Measurements from ENCODE around the gene SP6.

Gene SP6

GRCh38 chr17:47889734-47890529 lies 39.0 kb upstream of the SP6 start:
- Histone ChIP-seq H3K9me3 (ENCODE audit: control insufficient read depth, insufficient read depth, low read length) (no peaks in the 10 kb centered on the region), H3K36me3 (ENCODE audit: control insufficient read depth, insufficient read depth, low read length) (no peaks in the 10 kb centered on the region), H3K4me3 (ENCODE audit: low read depth, low read length) (no peak overlapping the region), H3K9ac (ENCODE audit: low read depth, low read length) (no peak overlapping the region), H3K27me3 (ENCODE audit: control insufficient read depth, insufficient read depth, low read length) (no peaks in the 10 kb centered on the region), H3K27ac (ENCODE audit: low read depth, low read length) (no peak overlapping the region), H3K4me1 (ENCODE audit: control insufficient read depth, insufficient read depth, low read length) (peaks cover 10% of the 10 kb centered on the region)

DNA sequence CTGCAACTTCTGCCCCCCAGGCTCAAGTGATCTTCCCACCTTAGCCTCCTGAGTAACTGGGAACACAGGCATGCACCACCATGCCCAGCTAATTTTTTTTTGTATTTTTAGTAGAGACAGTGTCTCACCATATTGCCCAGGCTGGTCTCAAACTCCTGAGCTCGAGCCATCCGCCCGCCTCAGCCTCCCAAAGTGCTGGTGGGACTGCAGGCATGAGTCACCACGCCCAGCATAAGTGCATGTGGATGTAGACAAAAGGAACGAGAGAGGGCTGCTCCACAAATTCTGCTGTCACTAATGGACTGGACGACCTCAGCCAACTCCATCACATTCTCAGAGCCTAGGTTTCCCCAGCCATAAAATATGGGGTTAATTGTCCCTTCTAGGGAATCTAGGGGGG lies 37.3 kb upstream of the SP6 start:
- H3K27ac ChIP-seq (ENCODE audit: low read depth, low read length), result no peak overlapping the region
- H3K9ac ChIP-seq (ENCODE audit: low read depth, low read length), result no peak overlapping the region
- H3K36me3 ChIP-seq (ENCODE audit: control insufficient read depth, insufficient read depth, low read length), result no peaks in the 10 kb centered on the region
- no peak overlapping the region for H3K4me3 ChIP-seq (ENCODE audit: low read depth, low read length)
- H3K4me1 ChIP-seq (ENCODE audit: control insufficient read depth, insufficient read depth, low read length), result peaks cover 9% of the 10 kb centered on the region
- H3K27me3 ChIP-seq (ENCODE audit: control insufficient read depth, insufficient read depth, low read length), result no peaks in the 10 kb centered on the region
- no peaks in the 10 kb centered on the region for H3K9me3 ChIP-seq (ENCODE audit: control insufficient read depth, insufficient read depth, low read length)

- Histone ChIP-seq H3K4me1 (ENCODE audit: control insufficient read depth, insufficient read depth, low read length) (peaks cover 9% of the 10 kb centered on the region), H3K9me3 (ENCODE audit: control insufficient read depth, insufficient read depth, low read length) (no peaks in the 10 kb centered on the region), H3K9ac (ENCODE audit: low read depth, low read length) (no peak overlapping the region), H3K27me3 (ENCODE audit: control insufficient read depth, insufficient read depth, low read length) (peaks cover 4% of the 10 kb centered on the region; the same call in 1 of the 2 replicates), H3K27ac (ENCODE audit: low read depth, low read length) (no peak overlapping the region), H3K4me3 (ENCODE audit: low read depth, low read length) (no peak overlapping the region), H3K36me3 (ENCODE audit: control insufficient read depth, insufficient read depth, low read length) (no peaks in the 10 kb centered on the region)
Observed at GRCh38 chr17:47884905-47885730, 34.2 kb upstream of the SP6 start.

- Histone ChIP-seq H3K27me3 (ENCODE audit: control insufficient read depth, insufficient read depth, low read length) (peaks cover 4% of the 10 kb centered on the region; the same call in 1 of the 2 replicates), H3K4me1 (ENCODE audit: control insufficient read depth, insufficient read depth, low read length) (peaks cover 9% of the 10 kb centered on the region), H3K9me3 (ENCODE audit: control insufficient read depth, insufficient read depth, low read length) (no peaks in the 10 kb centered on the region), H3K9ac (ENCODE audit: low read depth, low read length) (no peak overlapping the region), H3K27ac (ENCODE audit: low read depth, low read length) (no peak overlapping the region), H3K36me3 (ENCODE audit: control insufficient read depth, insufficient read depth, low read length) (no peaks in the 10 kb centered on the region), H3K4me3 (ENCODE audit: low read depth, low read length) (no peak overlapping the region)
Observed at GRCh38 chr17:47884427-47884740, 33.4 kb upstream of the SP6 start.

- no peaks in the 10 kb centered on the region for H3K9me3 ChIP-seq (ENCODE audit: control insufficient read depth, insufficient read depth, low read length)
- no peak overlapping the region for H3K9ac ChIP-seq (ENCODE audit: low read depth, low read length)
- H3K36me3 ChIP-seq (ENCODE audit: control insufficient read depth, insufficient read depth, low read length), result no peaks in the 10 kb centered on the region
- H3K4me3 ChIP-seq (ENCODE audit: low read depth, low read length), result no peak overlapping the region
- no peak overlapping the region for H3K27ac ChIP-seq (ENCODE audit: low read depth, low read length)
- peaks cover 10% of the 10 kb centered on the region for H3K4me1 ChIP-seq (ENCODE audit: control insufficient read depth, insufficient read depth, low read length)
- peaks cover 4% of the 10 kb centered on the region; the same call in 1 of the 2 replicates for H3K27me3 ChIP-seq (ENCODE audit: control insufficient read depth, insufficient read depth, low read length)
Observed at GRCh38 chr17:47883589-47884426, 32.8 kb upstream of the SP6 start.

GRCh38 chr17:47882695-47883588 lies 32.0 kb upstream of the SP6 start:
- Histone ChIP-seq H3K9me3 (ENCODE audit: control insufficient read depth, insufficient read depth, low read length) (no peaks in the 10 kb centered on the region), H3K4me1 (ENCODE audit: control insufficient read depth, insufficient read depth, low read length) (peaks cover 18% of the 10 kb centered on the region), H3K9ac (ENCODE audit: low read depth, low read length) (no peak overlapping the region), H3K36me3 (ENCODE audit: control insufficient read depth, insufficient read depth, low read length) (no peaks in the 10 kb centered on the region), H3K27me3 (ENCODE audit: control insufficient read depth, insufficient read depth, low read length) (peaks cover 4% of the 10 kb centered on the region; the same call in 1 of the 2 replicates), H3K27ac (ENCODE audit: low read depth, low read length) (no peak overlapping the region), H3K4me3 (ENCODE audit: low read depth, low read length) (no peak overlapping the region)

DNA sequence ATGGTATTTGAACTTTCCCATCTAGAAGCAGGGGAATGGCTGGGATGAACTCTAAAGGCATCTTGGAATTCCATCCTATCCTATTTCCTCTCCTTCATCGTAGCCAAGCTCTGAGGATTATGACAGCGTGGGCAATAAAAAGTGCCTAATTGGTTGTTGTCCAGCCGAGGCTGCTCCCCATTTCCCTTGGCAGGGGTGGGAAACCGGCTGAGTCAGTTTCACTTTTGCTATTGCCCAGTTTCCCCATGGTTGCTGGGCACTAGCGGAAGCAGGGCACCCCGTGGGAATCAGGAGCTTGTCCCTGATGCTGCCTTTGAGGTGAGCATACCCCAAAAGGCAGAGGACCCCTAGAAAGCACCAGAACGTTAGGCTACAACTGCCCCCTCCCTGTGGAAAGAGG lies 31.3 kb upstream of the SP6 start:
- H3K4me1 ChIP-seq (ENCODE audit: control insufficient read depth, insufficient read depth, low read length), result peaks cover 23% of the 10 kb centered on the region
- no peak overlapping the region for H3K27ac ChIP-seq (ENCODE audit: low read depth, low read length)
- H3K36me3 ChIP-seq (ENCODE audit: control insufficient read depth, insufficient read depth, low read length), result no peaks in the 10 kb centered on the region
- no peaks in the 10 kb centered on the region for H3K9me3 ChIP-seq (ENCODE audit: control insufficient read depth, insufficient read depth, low read length)
- no peak overlapping the region for H3K4me3 ChIP-seq (ENCODE audit: low read depth, low read length)
- no peak overlapping the region for H3K9ac ChIP-seq (ENCODE audit: low read depth, low read length)
- peaks cover 4% of the 10 kb centered on the region; the same call in 1 of the 2 replicates for H3K27me3 ChIP-seq (ENCODE audit: control insufficient read depth, insufficient read depth, low read length)

DNA sequence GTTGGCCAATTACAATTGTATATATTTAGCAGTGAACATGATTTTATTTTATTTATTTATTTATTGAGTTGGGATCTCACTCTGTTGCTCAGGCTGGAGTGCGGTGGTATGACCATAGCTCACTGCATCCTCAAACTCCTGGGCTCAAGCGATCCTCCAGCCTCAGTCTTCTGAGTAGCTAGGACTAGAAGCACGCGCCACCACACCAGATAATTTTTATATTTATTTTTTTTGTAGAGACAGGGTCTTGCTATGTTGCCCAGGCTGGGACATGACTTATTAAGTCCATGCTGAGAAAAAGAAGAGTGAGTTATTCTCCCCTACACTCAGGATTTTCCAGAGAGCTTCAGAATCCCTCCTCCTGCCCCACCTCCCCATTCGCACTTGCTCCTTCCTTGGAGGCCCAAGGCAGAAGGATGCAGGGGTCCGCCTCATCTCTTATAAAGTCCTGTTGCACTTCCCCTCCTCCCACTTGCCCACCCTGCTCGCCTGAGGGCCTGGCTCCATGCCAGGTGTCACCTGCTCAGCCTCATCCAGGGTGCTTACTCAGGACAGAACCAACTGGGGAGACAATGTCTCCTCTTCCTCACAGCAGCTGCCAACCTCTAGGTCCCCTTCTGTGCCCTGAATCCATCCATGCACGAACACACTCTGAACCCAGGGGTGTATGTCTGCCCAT lies 29.0 kb upstream of the SP6 start:
- Histone ChIP-seq H3K27me3 (ENCODE audit: control insufficient read depth, insufficient read depth, low read length) (peaks cover 10% of the 10 kb centered on the region; the same call in 1 of the 2 replicates), H3K9ac (ENCODE audit: low read depth, low read length) (no peak overlapping the region), H3K4me1 (ENCODE audit: control insufficient read depth, insufficient read depth, low read length) (peaks cover 29% of the 10 kb centered on the region), H3K36me3 (ENCODE audit: control insufficient read depth, insufficient read depth, low read length) (no peaks in the 10 kb centered on the region), H3K9me3 (ENCODE audit: control insufficient read depth, insufficient read depth, low read length) (no peaks in the 10 kb centered on the region), H3K4me3 (ENCODE audit: low read depth, low read length) (no peak overlapping the region), H3K27ac (ENCODE audit: low read depth, low read length) (no peak overlapping the region)

DNA sequence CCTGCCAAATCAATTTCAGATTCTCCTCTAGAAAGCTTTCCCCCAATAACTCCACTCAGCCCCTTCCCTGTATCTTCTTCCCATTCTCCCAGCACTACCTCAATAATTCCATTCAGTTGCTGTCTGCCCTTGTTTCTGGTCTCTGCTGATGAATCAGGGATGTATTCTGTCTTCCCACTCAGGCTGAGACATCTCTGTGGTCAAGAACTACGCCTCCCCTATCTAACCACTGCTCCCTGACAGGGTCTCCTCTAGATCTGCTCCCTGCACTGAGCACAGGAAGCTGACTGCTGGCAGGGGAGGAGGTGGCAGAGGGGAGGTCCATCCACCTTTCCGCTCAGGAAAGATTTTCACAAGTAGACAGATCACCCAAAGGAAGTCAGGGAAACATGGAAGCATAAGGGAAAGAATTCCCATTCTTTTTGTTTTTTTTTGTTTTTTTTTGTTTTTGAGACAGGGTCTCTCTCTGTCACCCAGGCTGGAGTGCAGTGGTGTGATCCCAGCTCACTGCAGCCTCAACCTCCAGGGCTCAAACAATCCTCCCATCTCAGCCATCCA lies 28.1 kb upstream of the SP6 start:
- H3K4me3 ChIP-seq (ENCODE audit: low read depth, low read length), result no peak overlapping the region
- H3K36me3 ChIP-seq (ENCODE audit: control insufficient read depth, insufficient read depth, low read length), result no peaks in the 10 kb centered on the region
- peaks cover 14% of the 10 kb centered on the region for H3K27me3 ChIP-seq (ENCODE audit: control insufficient read depth, insufficient read depth, low read length)
- H3K9ac ChIP-seq (ENCODE audit: low read depth, low read length), result no peak overlapping the region
- no peak overlapping the region for H3K27ac ChIP-seq (ENCODE audit: low read depth, low read length)
- no peaks in the 10 kb centered on the region for H3K9me3 ChIP-seq (ENCODE audit: control insufficient read depth, insufficient read depth, low read length)
- peaks cover 27% of the 10 kb centered on the region for H3K4me1 ChIP-seq (ENCODE audit: control insufficient read depth, insufficient read depth, low read length)

Data from HUES48 (cell line).